GM12874 (cell line): ENCODE measurements around the gene INO80B.

Source experiments
- TF ChIP-seq, protein P1 (sequence below): IDR thresholded peaks from 2 replicates; pipeline ENCODE4 v1.5.1; 2011; ENCODE audit warnings: low read depth, mild to moderate bottlenecking, control low read depth, low read length, moderate library complexity; ENCODE audit not compliant: insufficient read depth

INO80B gene

DNA sequence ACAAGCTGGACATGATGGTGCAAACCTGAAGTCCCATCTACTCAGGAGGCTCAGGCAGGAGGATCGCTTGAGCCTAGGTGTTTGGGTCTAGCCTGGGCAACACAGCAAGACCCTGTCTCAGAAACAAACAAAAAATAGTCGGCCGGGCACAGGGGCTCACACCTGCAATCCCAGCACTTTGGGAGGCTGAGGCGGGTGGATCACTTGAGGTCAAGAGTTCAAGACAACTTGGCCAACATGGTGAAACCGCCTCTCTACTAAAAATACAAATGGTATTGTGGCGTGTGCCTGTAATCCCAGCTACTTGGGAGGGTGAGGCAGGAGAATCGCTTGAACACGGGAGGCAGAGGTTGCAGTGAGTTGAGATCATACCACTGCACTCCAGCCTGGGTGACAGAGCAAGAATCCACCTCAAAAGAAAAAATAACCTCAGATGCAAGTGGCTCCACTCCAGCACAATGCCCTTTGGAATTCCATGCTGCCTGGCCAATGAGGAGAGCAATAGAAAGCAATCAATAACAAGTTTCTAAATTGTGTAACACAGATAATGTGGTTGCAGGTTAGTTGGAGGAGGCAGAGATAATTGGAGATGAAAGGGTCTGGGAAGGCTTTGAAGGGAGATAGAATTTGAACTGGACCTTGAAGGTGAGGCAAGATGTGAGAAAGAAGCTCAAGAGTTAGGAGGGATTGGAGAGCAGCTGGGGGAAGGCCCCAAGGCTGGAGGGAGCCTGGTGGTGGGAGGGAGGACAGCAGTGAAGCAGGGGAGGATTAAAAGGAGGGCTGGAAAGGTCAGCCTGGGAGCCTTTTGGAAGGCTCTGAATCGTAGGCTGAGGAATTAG lies 34.0 kb downstream of the INO80B start:
- TF ChIP-seq, protein P1, sequence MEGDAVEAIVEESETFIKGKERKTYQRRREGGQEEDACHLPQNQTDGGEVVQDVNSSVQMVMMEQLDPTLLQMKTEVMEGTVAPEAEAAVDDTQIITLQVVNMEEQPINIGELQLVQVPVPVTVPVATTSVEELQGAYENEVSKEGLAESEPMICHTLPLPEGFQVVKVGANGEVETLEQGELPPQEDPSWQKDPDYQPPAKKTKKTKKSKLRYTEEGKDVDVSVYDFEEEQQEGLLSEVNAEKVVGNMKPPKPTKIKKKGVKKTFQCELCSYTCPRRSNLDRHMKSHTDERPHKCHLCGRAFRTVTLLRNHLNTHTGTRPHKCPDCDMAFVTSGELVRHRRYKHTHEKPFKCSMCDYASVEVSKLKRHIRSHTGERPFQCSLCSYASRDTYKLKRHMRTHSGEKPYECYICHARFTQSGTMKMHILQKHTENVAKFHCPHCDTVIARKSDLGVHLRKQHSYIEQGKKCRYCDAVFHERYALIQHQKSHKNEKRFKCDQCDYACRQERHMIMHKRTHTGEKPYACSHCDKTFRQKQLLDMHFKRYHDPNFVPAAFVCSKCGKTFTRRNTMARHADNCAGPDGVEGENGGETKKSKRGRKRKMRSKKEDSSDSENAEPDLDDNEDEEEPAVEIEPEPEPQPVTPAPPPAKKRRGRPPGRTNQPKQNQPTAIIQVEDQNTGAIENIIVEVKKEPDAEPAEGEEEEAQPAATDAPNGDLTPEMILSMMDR = no peak

DNA sequence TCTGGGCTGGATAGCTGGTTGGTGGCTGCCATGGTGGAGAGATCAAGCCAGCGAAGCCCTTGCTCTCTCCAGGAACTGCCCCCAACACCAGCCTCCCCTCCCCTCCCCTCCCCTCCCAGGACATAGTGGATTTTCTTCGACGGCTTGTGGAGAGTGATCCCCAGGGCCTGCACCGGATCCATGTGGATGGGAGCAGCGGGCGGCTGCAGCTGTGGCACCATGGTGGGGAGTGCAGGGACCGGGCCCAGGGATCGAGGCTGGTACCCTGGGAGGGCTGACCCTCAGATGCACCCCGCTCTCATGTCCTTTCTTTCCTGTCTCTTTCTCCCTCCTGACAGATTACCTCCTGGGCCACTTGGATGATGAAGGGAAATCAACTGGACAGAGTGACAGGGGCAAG lies 35.0 kb downstream of the INO80B start:
- TF ChIP-seq, protein P1 = no peak

DNA sequence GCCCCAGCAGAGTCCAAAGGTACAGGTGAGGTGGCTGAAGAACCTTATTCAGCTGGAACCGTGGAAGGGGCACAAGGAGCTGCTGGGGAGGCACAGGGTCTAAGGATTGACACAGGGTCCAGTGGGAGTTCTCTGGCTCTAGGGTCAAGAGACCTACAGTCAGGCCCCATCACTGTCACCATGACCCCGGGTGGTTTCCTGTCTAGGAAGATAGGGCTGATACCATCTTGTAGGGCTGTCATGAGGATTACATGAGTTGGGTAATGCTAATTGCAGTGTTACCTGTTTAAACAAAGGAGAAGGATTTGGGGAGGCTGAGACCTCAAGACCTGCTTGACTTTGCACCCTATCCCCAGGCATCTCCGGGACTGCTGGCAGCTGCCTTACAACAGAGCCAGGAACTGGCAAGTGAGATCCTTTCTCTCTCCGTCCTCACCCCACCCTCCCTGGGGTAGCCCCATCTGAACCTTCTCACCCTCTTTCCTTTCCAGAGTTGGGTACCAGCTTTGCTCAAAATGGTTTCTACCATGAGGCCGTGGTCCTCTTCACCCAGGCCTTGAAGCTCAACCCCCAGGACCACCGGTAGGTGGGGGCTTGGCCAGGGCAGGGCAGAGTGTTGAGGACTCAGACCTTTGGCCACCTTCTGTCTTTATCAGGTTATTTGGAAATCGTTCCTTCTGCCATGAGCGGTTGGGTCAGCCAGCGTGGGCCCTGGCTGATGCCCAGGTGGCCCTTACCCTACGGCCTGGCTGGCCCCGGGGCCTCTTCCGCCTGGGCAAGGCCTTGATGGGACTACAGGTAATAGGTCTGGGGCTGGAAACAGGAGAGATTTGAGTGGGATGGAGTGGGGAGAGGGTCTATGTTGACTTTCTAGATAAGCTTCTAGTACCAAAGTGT lies 37.0 kb downstream of the INO80B start:
- TF ChIP-seq, protein P1 = no peak

DNA sequence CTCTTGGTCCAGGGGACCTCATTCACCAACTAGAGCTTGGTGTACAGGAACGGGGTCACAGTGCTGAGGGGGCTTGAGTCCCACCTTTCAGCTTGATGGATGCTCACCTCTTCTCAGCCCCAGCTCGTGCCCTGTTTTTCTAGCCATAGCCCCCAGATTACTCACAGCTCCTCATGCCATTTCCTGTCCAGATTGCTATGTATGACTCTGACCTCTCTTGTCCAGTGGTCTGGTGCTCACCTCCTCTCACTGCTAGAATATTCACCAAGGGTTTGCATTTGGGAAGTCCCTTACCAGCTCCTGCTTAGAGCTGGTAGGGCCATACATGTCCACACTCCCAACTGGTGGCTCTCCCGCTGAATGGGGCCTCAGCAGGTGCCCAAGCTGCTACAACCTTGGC lies 38.7 kb downstream of the INO80B start:
- TF ChIP-seq, protein P1 = no peak

DNA sequence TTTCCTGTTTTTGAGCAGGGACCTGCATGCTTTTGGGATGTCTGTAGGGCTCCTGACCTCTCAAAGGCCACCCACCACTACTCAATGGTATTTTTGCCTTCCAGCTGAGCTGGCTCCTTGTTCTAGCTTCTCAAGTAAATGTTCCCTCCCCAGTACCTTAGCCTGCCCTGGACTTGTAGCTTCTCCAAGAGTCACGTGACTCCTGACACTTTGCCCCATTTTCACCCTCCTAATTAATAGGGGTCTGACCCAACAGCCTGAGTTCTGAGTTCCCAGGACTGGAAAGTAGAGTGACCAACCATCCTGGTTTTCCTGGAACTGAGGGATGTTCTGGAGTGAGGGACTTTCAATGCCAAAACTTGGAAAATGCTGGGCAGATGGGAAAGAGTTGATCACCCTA lies 40.6 kb downstream of the INO80B start:
- TF ChIP-seq, protein P1 = no peak

DNA sequence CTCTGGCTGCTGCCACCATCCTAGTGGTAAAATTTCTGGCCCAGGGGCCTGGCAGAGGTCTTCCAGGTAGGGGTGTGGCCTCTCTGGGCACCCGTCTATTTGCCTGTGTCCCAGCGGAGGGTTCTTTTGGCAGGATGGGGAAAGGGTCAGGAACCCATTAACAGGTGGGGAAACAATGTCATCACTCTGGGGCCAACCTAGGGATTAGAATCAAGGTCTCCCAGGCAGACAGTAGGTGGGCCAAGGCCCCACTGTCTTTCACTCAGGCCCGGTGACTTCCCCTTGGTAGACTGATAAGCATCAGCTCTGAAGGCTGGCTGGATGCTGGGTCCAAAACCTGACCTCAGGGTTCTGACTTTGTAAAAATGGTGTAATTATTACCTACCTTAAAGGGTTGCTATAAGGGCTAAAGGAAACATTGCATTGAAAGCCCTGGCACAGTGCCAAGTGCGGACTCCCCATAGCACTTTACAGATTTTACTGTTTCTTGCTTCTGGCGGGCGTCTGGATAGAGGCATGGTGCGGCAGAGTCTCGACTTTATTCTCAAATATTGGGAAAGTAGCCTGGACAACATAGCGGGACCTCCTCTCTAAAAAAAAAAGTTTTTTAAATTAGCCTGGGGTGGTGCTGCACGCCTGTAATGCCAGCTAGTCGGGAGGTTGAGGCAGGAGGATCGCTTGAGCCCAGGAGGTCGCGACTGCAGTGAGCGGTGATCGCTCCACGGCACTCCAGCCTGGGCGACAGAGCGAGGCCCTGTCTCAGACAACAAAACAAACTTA lies 42.3 kb downstream of the INO80B start:
- TF ChIP-seq, protein P1 = no peak
